Loucy (cell line): Measurements from ENCODE around the gene DPF3.
A peak's percentile ranks its signal among the peaks of the same experiment; 100 is the strongest.

Source experiments
- H2AFZ ChIP-seq: fragments of 200-600 bp; sonication (generic); 2 replicates; pipeline ENCODE4 v1.6.0; 2016; ENCODE audit warnings: antibody characterized with exemption, mild to moderate bottlenecking, low read length, moderate library complexity
- H3F3A ChIP-seq: fragments of 200-600 bp; 2 replicates; pipeline ENCODE4 v1.6.0; 2016; ENCODE audit warnings: antibody characterized with exemption, low read depth, mild to moderate bottlenecking
- H3K27me3 ChIP-seq: fragments of 200-600 bp; sonication (generic); 2 replicates; pipeline ENCODE4 v1.6.1; 2014; ENCODE audit warnings: low read length, mild to moderate bottlenecking; ENCODE audit not compliant: insufficient read depth, poor library complexity, severe bottlenecking
- H3K36me3 ChIP-seq: fragments of 200-600 bp; sonication (generic); 2 replicates; pipeline ENCODE4 v1.6.1; 2016; ENCODE audit warnings: low read length; ENCODE audit not compliant: insufficient read depth
- H3K4me1 ChIP-seq: fragments of 200-600 bp; sonication (generic); 2 replicates; pipeline ENCODE4 v1.5.1; 2014; ENCODE audit warnings: low read length, mild to moderate bottlenecking; ENCODE audit not compliant: insufficient read depth, poor library complexity, severe bottlenecking
- H3K4me2 ChIP-seq: fragments of 200-600 bp; sonication (generic); 2 replicates; pipeline ENCODE4 v1.6.0; 2014; ENCODE audit warnings: antibody characterized with exemption, low read length, low read depth, mild to moderate bottlenecking; ENCODE audit not compliant: poor library complexity, severe bottlenecking
- H3K4me3 ChIP-seq: fragments of 200-600 bp; sonication (generic); 2 replicates; pipeline ENCODE4 v1.5.1; 2014; ENCODE audit warnings: low read length, mild to moderate bottlenecking, mixed read lengths; ENCODE audit not compliant: poor library complexity, severe bottlenecking
- H3K79me2 ChIP-seq: fragments of 200-600 bp; sonication (generic); 2 replicates; pipeline ENCODE4 v1.6.1; 2014; ENCODE audit warnings: low read length; ENCODE audit not compliant: insufficient read depth
- H3K9ac ChIP-seq: fragments of 200-600 bp; sonication (generic); 2 replicates; pipeline ENCODE4 v1.6.0; 2014; ENCODE audit warnings: mild to moderate bottlenecking, low read depth, low read length, moderate library complexity; ENCODE audit not compliant: poor library complexity, severe bottlenecking
- H3K9me2 ChIP-seq: fragments of 200-600 bp; sonication (generic); replicated peaks from 2 replicates; pipeline ENCODE4 v1.6.1; 2016; ENCODE audit warnings: low read depth, low read length, mixed read lengths
- H3K9me3 ChIP-seq: fragments of 200-600 bp; sonication (generic); 2 replicates; pipeline ENCODE4 v1.6.1; 2014; ENCODE audit warnings: mild to moderate bottlenecking, antibody characterized with exemption, low read length, low read depth; ENCODE audit not compliant: insufficient read depth
- H4K20me1 ChIP-seq: fragments of 200-600 bp; sonication (generic); 2 replicates; pipeline ENCODE4 v1.6.0; 2014; ENCODE audit warnings: antibody characterized with exemption, low read length, mild to moderate bottlenecking; ENCODE audit not compliant: insufficient read depth, poor library complexity, severe bottlenecking
- EZH2phosphoT487 ChIP-seq: fragments of 200-600 bp; IDR thresholded peaks from 2 replicates; pipeline ENCODE4 v1.6.1; 2018; ENCODE audit warnings: antibody characterized with exemption, mild to moderate bottlenecking, moderate library complexity, borderline replicate concordance
- TF ChIP-seq, protein P1 (sequence below): fragments of 200-600 bp; sonication (generic); conservative IDR thresholded peaks from 2 replicates; pipeline ENCODE4 v1.5.1; 2014; ENCODE audit warnings: mild to moderate bottlenecking, antibody characterized with exemption, low read length

Gene DPF3

DNA sequence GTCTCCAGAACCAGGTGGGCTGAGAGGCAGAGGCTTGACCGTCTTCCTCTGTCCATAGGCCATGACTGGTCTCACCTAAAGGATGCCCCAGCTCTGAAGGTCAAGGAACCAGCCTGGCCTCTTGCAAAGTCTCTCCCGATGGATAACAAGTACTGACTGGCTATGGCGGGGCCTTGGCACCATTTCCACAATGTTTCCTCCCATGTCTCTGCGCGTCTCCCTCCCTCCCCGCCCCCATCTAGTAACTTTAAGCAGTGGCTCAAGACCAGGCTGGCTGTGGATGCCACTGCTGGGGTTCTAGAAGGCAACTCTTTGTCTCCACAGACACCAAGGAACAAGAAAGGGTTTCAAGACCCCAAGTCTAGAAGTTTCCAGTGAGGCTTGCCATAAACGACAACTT is 275.5 kb downstream of the DPF3 start:
- H3K79me2 ChIP-seq: no peaks in the 10 kb centered on the region
- H3K4me1 ChIP-seq: peaks cover 41% of the 10 kb centered on the region
- no peaks in the 10 kb centered on the region for H3K9me2 ChIP-seq
- no peaks in the 10 kb centered on the region for H3K36me3 ChIP-seq
- no peak overlapping the region for H2AFZ ChIP-seq
- no peaks in the 10 kb centered on the region for H3K27me3 ChIP-seq
- H3K9me3 ChIP-seq: no peaks in the 10 kb centered on the region
- TF ChIP-seq EZH2phosphoT487: no peak
- TF ChIP-seq, protein P1, sequence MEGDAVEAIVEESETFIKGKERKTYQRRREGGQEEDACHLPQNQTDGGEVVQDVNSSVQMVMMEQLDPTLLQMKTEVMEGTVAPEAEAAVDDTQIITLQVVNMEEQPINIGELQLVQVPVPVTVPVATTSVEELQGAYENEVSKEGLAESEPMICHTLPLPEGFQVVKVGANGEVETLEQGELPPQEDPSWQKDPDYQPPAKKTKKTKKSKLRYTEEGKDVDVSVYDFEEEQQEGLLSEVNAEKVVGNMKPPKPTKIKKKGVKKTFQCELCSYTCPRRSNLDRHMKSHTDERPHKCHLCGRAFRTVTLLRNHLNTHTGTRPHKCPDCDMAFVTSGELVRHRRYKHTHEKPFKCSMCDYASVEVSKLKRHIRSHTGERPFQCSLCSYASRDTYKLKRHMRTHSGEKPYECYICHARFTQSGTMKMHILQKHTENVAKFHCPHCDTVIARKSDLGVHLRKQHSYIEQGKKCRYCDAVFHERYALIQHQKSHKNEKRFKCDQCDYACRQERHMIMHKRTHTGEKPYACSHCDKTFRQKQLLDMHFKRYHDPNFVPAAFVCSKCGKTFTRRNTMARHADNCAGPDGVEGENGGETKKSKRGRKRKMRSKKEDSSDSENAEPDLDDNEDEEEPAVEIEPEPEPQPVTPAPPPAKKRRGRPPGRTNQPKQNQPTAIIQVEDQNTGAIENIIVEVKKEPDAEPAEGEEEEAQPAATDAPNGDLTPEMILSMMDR: no peak
- no peak overlapping the region for H3K4me2 ChIP-seq
- no peaks in the 10 kb centered on the region for H4K20me1 ChIP-seq
- no peak overlapping the region for H3K9ac ChIP-seq
- H3K4me3 ChIP-seq: no peak overlapping the region
- no peaks in the 10 kb centered on the region for H3F3A ChIP-seq

DNA sequence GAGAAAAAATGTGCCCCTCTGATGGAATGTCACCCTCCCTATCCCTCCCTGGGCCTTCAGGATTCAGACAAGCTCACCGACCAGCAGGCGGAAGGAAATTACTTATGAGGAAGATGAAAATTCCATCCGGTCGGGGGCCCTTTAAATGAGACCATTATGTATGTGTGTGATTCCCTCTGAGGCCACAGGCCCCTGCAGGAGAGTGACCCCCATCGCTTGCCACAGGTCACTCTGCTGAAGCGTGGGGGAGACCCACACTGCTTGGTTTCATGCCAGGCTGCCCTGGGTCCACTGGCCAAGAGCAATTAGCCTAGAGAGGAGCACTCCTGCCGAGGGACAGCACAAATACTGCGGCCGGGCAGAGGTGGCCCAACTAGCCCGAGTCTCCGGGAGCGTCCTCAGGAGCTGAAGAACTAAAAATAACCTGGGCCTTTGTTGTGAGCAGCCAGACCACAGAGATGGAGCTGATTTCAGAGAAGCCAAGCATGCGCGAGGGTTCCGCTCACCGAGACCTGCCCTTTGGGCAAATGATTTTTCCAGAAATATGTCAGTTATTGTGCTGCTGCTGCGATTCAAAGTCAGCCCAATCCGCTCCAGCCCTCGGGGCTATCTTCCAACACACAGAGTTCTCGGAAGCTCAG is 276.4 kb downstream of the DPF3 start:
- peak overlapping the region; percentile 8 for H3K9ac ChIP-seq
- no peaks in the 10 kb centered on the region for H3F3A ChIP-seq
- no peaks in the 10 kb centered on the region for H3K27me3 ChIP-seq
- H2AFZ ChIP-seq: no peak overlapping the region
- TF ChIP-seq, protein P1: no peak
- no peak for TF ChIP-seq EZH2phosphoT487
- H3K36me3 ChIP-seq: no peaks in the 10 kb centered on the region
- no peaks in the 10 kb centered on the region for H3K9me3 ChIP-seq
- H4K20me1 ChIP-seq: no peaks in the 10 kb centered on the region
- H3K4me1 ChIP-seq: peaks cover 50% of the 10 kb centered on the region
- H3K4me2 ChIP-seq: no peak overlapping the region
- no peaks in the 10 kb centered on the region for H3K79me2 ChIP-seq
- no peak overlapping the region for H3K4me3 ChIP-seq
- no peaks in the 10 kb centered on the region for H3K9me2 ChIP-seq

- Histone ChIP-seq H3K4me2 (no peak overlapping the region), H4K20me1 (no peaks in the 10 kb centered on the region), H3F3A (no peaks in the 10 kb centered on the region), H3K36me3 (no peaks in the 10 kb centered on the region), H3K9ac (no peak overlapping the region), H3K4me3 (no peak overlapping the region), H3K27me3 (no peaks in the 10 kb centered on the region), H2AFZ (no peak overlapping the region), H3K4me1 (peaks cover 57% of the 10 kb centered on the region), H3K9me2 (no peaks in the 10 kb centered on the region), H3K9me3 (no peaks in the 10 kb centered on the region), H3K79me2 (no peaks in the 10 kb centered on the region)
- TF ChIP-seq, protein P1: no peak
- TF ChIP-seq EZH2phosphoT487: no peak
These were observed 277.1 kb downstream of the DPF3 start for GRCh38 chr14:72616811-72617210.
